ENCODE results near the gene PIGN.

PIGN gene

GRCh38 chr18:62107881-62108280, 79.0 kb downstream of the PIGN start:
- no peak for DNase-seq

DNA sequence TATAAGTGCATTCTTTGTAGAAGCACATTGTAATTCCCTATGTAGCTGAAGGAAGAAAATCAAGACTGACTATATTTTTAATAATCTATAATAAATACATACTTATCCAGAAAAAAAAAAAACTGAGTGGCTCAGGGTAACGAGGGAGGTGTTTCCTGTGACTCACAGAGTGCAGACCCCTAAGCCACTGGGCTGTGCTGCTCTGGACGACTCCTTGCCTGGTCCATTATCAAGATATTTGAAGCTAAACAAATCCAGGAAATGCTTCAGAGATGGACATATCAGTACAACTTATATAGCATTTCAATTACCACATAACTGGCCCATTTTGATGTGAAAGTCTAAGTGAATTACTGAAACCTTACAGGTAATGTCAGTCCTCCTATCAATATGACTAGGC, 80.6 kb downstream of the PIGN start:
- DNase-seq: no peak

DNA sequence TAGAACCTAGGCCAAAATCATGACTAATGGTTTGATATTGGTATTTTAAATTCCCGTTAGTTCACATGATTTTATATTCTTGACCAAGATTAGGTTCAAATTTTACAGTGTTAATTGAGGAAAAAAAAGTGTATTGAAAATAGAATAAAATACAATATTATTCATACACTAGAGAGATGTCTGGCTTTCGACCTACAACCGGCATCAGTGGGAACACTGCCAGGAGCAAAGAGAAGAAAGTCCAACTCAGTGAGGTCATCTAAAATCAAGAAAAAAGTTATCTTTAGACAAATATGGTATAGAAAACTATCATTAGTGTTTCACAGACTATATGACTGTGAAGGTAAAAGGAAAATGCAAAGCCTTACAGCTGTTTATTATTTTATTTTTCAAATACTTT, 81.5 kb downstream of the PIGN start:
- DNase-seq: no peak

- no peak for DNase-seq
Observed at GRCh38 chr18:62102221-62102620, 84.6 kb downstream of the PIGN start.

DNA sequence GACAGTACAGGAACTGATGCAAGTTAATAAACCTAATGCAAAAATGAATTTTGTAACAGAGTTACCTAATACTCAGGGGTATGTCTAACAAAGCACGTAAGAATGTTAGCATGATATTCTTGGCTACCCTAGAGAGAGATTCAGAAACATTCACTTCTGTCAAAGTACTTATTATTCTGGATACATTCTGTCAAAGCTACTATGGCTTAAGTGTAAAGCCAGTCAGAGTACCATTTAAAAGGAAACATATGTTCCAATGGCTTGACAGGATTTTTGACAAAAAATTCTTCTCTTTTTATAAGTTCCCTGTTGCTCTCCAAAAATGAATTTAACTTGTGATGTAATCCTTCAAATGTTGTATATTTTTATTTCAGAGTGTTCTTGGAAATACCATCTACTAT, 85.5 kb downstream of the PIGN start:
- DNase-seq: no peak

DNA sequence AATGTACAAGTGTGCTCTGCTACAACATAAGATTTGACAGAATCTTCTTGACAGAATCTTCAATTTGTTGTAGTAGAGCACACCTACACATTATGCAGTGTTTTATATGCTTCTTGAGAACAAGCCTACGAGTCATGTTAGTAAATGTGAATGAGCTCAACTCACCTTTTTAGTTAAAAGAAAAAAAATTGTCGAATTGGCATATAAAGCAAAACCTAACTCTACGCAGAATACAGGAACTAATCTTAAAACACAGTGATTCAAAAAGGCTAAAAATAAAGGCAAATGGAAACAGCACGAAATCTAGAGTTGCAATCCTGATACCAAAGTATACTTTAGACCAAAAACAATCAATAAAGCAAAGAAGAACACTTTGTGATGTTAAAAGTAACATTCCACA, 87.9 kb downstream of the PIGN start:
- no peak for DNase-seq

DNA sequence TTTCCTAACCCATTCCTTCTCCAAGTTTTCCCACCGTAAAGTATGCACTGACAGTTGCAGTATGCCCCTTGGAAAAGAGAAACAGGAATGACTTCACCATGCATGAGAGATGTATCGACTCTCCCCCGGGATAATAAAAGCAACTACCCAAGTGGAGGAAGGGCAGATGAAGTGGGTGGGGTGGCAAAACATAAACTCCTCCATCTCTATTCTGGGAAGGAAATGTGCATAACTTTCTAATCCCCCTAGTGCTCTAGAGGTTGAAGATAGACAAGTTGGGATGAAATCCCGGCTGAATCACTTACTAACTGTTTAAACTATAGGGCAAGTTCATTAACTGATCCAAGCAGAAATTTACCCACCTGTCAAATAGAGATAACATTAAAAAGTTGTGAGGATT, 89.2 kb downstream of the PIGN start:
- no peak for DNase-seq

DNA sequence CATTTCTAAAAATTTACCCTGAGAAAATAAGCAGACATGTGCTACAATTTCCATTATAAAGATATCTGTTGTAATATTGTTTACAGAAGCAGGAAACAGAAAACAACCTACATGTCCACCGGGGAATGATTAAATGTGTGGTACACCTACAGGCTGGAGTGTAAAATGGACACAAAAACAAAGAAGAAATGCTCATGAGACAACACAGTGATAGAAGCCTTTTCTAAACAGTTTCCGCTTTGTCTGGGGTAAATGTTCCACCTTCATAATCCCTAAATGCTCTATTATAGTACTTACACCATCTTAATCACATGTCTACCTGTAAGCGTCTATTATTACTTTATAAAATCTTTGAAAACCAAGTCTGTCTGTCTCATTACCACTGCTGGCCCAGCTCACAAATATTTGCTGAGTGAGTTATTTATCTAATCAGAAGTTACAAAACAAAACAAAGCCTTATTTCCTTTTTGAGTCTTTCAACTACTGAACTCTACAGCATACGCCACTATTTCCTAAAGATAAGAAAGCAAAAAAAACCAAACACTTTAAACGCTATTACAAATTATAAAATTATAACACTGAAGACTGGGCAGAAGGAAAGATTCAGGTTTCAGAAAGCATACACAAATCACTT, 95.3 kb downstream of the PIGN start:
- no peak for DNase-seq

GRCh38 chr18:62089174-62089573, 97.7 kb downstream of the PIGN start:
- DNase-seq: no peak

- no peak for DNase-seq
Observed at GRCh38 chr18:62088156-62088555, 98.7 kb downstream of the PIGN start.

GRCh38 chr18:62085756-62086155, 101.1 kb downstream of the PIGN start:
- DNase-seq: no peak

DNA sequence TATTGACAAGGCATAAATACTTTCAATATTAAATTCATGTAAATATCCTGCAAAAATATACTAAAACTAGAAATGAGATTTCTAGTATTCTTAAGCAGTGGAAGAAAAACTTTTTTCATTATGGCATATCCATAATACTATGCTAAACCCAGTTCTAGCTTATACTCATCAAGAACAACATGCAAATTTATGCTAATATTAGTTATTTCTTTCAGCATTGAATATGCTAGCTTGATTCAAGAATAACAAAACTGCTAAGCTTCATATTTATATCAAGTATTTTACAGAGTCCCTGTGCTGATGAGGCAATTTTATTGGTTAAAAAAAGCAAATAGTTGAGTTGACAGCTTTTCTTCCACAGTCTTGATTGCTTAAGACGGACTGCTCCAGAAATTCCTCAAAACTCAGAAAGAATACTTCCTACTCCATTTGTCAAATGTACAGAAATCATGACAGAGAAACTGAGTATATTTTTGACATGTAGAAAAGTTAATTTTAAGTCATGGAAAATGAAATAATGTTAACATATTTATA, 105.0 kb downstream of the PIGN start:
- DNase-seq: no peak

DNA sequence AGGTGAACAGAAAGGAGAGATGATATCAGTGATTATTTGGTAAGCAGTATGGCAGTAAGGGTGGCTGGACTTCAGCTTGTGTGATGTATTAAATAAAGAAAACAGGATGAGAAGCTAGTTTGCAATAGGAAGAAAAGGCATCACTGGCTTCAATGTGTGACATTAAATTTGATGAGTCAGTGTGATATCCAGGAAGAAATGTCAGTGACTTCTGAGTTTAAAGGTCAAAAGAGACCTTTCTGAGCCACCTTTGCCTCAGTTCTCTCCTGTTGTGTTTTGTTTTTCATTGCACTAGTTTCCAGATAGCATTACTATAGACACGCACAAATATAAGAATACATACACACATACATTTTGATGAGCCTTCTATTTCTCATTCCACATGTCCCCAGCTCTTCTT, 105.6 kb downstream of the PIGN start:
- no peak for DNase-seq

GRCh38 chr18:62080172-62080900, 106.5 kb downstream of the PIGN start:
- DNase-seq: no peak

DNA sequence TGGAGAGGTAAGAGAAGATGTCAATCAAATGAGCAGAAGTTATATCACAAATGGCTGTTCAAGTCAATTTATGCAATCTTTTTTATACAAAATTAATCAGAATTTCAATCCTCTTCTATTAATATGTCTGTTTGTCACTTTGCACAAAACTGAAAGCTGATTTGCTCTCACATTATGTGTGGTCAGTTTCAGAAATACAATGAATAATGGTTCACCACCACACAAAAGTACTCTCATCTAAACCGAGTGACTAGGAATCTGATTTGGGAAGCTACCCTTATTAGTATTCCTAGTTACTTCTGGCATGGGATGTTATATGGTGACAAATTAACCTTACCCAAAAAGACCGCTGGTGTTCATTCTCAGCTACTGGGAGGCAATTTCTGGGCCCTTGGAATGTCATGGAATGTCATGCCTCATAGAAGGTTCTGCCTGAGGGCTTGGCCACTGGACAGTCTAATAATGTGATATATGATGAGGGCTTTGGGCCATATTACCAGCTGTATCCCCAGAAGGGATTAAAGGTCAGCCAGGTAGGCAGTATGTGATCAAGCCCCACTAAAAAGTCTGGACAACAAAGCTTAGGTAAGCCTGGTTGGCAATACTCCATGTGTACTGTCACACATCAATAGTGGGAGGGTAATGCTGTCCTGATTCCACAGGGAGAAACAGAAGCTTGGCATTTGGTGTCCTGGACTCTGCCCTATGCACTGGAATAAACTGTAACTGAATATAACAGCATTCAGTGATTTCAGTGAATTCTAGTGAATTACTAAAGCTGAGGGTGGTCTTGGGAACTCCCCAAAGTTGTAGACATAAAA, 113.2 kb downstream of the PIGN start:
- no peak for DNase-seq

DNA sequence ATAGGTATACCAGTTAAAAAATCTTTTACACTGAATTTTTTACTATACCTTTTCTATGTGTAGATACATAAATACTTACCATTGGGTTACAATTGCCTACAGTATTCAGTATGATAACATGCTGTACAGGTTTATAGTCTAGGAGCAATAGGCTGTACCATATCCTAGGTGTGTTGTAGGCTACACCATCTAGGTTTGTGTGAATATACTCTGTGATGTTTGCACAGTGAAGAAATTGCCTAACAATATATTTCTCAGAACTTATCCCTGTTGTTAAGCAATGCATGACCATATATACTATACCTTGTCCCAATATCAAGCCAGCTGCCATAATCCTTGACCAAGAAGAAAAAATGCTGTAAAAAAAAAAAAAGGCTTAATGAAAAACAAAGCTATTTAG, 114.5 kb downstream of the PIGN start:
- DNase-seq: no peak

GRCh38 chr18:62071071-62071470, 115.8 kb downstream of the PIGN start:
- DNase-seq: no peak

- no peak for DNase-seq
Observed at GRCh38 chr18:62070302-62070701, 116.6 kb downstream of the PIGN start.

- DNase-seq: no peak
Observed at GRCh38 chr18:62069556-62069955, 117.3 kb downstream of the PIGN start.

DNA sequence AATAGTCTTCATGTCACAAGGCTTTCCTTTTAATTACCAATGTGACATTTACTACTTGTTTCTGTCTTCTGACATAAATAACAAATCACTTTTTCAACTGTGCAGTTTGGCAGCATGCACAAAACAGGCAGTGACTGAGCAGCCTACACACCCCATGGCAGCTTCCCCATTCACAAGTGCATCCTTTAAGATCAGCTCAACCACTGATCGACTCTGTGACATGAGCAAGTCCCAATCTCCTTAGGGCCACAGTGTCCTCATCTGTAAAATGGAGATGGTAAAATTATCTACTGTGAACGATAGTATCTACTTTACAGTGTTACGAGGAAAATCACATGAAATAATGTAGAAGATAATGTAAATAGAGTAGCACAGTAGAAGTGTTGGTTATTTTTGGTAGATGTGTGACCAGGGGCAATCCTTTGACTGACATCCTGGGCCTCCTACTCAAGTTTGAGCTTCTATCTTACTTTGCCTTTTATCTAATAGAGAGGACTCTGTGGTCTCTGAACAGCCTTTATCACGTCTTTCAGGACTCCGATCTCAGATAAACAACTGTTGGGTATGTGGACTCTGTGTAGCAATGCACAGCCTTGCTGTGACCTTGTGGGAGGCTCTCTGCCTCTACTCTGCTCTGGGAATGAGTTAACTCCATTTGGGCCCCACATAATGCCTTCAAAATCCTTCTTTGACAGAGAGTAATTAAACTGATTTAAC, 120.6 kb downstream of the PIGN start:
- no peak for DNase-seq

- no peak for DNase-seq
Observed at GRCh38 chr18:62064361-62064760, 122.5 kb downstream of the PIGN start.

- DNase-seq: no peak
Observed at GRCh38 chr18:62061821-62062478, 124.9 kb downstream of the PIGN start.

DNA sequence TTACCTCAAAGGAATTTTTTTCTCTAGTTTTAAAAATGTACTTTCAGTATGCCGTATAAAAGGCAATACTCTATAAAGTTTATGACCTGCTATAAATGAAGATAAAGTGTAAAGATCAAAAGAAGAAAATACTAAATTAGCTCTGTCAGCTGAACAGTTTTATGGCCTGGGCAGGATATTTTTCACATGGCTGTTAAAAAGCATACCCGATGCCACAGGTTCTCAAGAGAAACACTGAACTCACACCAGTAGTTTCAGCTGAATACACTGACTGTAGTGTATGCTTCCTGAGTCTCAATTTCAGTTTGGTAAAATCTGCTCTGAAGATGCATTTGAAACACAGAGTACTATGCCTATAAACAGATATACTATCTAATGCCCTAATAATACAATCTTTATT, 126.0 kb downstream of the PIGN start:
- no peak for DNase-seq

Measured in NCI-H146 (cell line).